GM19455 (cell line): Measurements from ENCODE around the gene MEI4.
"Not testable (repeated sequence)": the region's sequence is repeated elsewhere in the genome, so short reads cannot be mapped to it uniquely, and the experiment has no call there.

Experiments
- ATAC-seq: cut with Tn5 transposase; IDR thresholded peaks from one replicate; pipeline ENCODE4 v1.9.1; 2021; ENCODE audit not compliant: unreplicated experiment

Gene MEI4

GRCh38 chr6:77678048-77678447 lies 25.2 kb downstream of the MEI4 start:
- ATAC-seq: no peak

DNA sequence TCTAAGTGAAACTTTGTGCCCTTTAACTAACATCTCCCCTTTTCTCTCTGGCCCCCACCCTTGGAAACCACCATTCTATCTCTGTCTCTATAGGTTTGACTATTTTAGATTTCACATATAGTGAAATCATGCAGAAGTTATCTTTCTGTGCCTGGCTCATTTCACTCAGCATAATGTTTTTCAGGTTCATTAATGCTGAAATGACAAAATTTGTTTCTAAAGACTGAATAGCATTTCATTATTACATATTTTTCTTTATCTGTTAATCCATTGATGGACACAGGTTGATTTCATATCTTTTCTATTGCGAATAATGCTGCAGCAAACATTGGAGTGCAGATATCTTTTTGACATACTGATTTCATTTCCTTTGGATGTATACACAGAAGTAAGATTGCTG lies 30.7 kb downstream of the MEI4 start:
- ATAC-seq: no peak

GRCh38 chr6:77686931-77687330 lies 34.1 kb downstream of the MEI4 start:
- ATAC-seq: no peak

DNA sequence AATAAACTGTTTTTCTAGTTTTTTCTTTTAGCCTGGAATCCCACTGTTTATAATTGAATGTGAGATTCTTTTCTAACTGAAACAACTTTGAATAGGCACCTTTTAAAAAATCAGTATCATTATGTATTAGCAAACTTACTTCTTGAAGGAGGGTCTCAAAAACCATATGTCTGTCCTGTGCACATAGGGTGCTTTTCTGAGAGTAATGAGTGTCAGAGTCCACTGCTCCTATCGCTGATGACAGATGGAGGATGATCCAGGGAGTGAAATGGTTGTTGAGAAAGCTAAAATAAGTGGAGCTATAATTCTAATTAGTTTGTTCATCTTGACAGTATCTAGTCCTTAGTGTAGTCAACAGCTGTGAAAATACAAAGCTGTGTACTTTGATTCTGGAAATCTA lies 35.8 kb downstream of the MEI4 start:
- no peak for ATAC-seq

GRCh38 chr6:77700095-77700494 lies 47.3 kb downstream of the MEI4 start:
- ATAC-seq: not testable (repeated sequence)

DNA sequence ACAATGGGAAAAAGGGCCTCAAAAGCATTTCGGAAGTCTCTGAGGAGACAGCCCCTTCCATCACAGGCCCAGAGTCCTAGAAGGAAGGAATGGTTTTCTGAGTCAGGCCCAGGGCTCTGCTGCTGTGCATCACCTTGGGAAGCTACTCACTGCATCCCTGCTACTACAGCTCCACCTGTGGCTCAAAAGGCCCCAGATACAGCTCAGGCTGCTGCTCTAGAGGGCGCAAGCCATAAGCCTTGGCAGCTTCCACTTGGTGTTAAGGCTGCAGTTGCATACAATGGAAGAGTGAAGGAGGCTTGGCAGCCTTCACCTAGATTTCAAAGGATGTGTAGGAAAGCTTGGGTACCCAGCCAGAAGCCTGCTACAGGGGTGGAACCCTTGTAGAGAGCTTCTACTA lies 54.8 kb downstream of the MEI4 start:
- no peak for ATAC-seq

DNA sequence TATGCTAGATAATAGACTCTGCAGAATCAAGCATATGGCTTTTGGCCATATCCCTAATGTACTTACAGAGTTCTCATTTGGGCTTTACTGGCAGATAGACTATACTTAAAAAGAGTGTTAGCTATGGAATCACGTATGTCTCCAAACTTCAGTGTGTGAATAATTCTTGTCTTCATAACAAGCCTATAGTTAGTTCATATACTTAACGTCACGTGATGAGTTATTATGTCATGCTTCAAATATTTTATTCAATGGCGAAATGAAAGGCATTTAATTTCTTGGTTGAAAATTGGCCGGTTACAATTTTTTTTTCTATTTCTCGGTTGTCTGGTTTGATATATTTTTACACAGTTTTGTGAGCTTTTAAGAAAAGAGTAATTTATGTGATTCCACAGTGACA lies 62.7 kb downstream of the MEI4 start:
- no peak for ATAC-seq

DNA sequence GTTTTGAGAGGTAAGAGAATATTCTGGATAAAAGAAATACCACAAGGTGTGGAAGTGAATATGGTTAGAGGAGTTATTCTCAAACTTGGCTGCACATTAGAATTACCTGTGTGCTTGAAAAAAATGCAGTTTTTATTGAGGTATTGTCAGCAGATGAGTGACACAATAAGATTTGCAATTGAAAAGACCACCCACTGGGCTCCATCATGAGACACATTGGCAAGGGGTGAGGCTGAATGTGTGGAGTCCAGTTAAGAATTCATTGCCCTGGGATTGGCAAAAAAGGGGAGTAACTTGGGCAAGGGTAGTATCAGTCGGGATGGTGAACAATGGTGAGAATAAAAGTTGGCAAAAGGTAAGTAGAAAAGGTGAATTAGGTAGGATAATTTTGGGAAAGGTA lies 63.5 kb downstream of the MEI4 start:
- ATAC-seq: no peak

GRCh38 chr6:77736010-77736409 lies 83.2 kb downstream of the MEI4 start:
- not testable (repeated sequence) for ATAC-seq

DNA sequence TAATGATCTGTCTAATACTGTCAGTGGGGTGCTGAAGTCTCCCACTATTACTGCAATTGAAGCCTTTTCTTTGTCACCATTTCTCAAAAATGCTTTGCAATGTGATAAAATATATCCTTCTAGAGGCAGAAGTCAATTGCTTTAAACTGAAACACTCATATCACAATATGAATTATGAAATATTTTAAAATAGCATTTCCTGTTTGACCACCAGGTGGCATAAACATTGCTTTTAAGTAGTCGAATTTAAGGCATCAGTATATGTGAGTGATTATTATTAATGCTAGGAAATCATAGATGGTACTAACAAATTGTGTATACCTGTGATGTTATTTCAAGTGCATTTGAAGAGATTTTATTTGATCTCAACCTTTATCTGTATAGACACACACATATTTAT lies 87.5 kb downstream of the MEI4 start:
- no peak for ATAC-seq

GRCh38 chr6:77752156-77752555 lies 99.3 kb downstream of the MEI4 start:
- ATAC-seq: not testable (repeated sequence)

- ATAC-seq: no peak
Measured at GRCh38 chr6:77762386-77762785, 109.5 kb downstream of the MEI4 start.

GRCh38 chr6:77763124-77763523 lies 110.3 kb downstream of the MEI4 start:
- no peak for ATAC-seq

- ATAC-seq: no peak
Measured at GRCh38 chr6:77764364-77764763, 111.5 kb downstream of the MEI4 start.

- no peak for ATAC-seq
Measured at GRCh38 chr6:77773157-77773822, 120.5 kb downstream of the MEI4 start.

DNA sequence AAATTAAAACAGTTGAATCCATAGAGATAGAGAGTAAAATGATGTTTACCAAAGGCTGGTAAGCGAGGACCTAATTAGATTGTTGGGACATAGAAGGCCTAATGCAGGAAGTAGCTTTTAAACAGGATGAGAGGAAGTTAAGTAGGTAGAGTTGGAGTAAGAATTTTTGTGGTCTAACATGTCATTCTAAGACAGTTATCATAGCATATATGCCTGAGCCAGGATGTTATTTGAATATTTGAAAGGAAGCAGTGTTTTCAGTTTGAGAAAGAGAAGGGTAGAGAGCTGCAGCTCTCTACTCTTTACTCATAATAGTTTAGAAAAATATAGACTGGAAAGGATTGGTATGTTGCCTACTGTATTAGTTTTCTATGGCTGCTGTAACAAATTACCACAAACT lies 121.6 kb downstream of the MEI4 start:
- no peak for ATAC-seq

- ATAC-seq: no peak
Measured at GRCh38 chr6:77776441-77776840, 123.6 kb downstream of the MEI4 start.

DNA sequence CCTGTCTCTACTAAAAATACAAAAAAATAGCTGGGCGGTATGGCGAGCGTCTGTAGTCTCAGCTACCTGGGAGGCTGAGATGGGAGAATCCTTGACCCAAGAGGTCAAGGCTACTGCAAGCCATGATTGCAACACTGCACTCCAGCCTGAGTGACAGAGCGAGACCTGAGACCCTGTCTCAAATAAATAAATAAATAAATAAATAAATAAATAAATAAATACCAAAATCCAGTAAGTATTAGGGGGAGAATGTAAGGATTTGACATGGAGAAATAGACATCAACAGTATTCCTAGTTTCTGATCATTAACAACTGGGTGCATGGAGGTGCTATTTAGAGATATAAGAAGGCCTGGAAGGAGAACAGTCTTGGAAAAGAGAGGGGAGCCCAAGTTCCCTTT lies 125.7 kb downstream of the MEI4 start:
- ATAC-seq: no peak

DNA sequence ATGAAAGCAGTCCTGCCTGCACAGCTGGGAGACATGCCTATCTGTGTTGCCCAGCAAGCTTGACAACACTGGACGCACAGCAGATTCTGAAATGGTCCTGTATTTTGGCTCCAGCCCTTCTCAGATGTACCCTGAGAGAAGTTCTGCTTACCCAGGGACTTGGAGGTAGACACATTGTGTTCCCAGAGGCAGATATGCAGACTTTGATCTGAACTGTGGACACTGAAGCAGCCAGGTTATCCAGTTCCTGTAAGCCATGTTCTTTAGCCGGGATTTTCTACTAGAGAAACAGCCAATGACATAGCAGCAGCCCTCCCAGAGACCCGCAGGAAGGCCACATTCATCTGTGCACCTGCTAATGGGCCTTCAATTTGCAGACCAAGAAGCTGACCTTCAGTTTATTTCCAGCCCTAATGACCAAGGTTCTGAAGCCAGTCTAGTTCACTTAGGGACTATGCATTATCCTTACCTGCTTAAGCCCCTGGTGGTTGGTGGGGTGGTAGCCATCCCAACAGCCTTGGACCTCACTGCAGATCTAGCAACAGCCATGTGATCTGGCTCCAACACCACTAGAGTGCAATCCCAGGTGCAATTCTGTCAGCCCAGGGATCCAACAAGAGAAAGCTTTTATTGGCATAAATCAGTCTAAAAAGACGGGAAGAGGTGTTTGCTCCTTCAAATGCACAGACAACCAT lies 134.2 kb downstream of the MEI4 start:
- ATAC-seq: no peak

DNA sequence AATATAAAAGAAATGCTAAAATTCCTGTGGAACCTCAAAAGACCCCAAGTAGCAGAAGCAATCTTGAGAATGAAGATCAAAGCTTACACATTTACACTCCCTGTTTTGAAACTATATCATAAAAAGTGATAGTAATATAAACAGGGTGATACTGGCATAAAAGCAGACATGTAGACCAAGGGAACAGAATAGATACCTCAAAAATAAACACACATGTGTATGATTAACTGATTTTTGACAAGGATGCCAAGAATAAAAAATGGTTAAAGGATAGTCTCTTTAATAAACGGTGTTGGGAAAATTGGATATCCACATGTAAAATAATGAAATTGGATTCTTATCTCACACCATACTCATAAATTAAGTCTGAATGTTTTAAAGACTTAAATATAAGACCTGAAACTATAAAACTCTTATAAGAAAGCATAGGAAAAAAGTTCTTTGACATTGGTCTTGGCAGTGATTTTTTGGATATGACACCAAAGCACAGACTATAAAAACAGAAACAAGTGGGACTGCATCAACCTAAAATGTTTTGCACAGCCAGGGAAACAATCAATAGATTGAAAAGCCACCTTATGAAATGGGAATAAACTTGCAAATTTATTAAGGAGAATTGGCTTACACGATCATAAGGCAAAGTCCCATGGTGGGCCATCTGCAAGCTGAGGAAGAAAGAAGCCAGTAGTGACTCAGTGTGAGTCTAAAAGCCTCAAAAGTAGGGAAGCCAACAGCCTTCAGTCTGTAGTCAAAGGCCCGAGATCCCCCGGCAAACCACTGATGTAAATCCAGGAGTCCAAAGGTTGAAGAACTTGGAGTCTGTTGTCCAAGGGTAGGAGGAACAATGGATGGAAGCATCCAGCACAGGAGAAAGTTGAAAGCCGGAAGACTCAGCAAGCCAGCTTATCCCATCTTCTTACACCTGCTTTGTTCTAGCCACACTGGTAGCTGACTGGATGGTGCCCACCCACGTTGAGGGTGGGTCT lies 144.3 kb downstream of the MEI4 start:
- no peak for ATAC-seq

- no peak for ATAC-seq
Measured at GRCh38 chr6:77812304-77812703, 159.5 kb downstream of the MEI4 start.

- ATAC-seq: no peak
Measured at GRCh38 chr6:77813090-77813489, 160.3 kb downstream of the MEI4 start.
